NCI-H524 treated with DMSO at 0.1 percent for 48 hours (cell line): ENCODE data around the gene LMOD1.
"Not testable (repeated sequence)": the region's sequence is repeated elsewhere in the genome, so short reads cannot be mapped to it uniquely, and the experiment has no call there.

Experiments used
- DNase-seq: peaks from one replicate; lab custom pipeline; 2025; lab: John Stamatoyannopoulos, UW

LMOD1 gene

GRCh38 chr1:201945863-201946223 is 505 bp downstream of the LMOD1 start:
- DNase-seq = no peak

DNA sequence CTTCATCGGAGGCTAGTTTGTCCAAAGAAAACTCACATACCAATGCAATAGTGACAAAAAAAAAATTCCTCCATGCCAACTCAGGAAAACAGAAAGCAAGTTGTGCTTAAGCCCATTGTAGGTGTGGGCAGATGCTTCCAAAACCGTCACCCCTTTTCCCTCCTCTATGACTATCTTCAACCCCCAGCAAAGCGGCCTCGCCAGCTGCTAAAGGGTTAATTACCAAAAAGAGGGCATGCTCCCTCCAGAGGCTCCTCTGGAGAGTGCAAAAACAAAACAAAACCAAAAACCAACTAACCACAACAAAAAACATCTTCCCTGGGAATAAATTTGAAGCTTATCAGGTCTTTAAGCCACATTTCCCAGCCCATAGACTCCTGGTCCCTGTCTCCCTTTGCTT is 1.2 kb downstream of the LMOD1 start:
- no peak for DNase-seq

DNA sequence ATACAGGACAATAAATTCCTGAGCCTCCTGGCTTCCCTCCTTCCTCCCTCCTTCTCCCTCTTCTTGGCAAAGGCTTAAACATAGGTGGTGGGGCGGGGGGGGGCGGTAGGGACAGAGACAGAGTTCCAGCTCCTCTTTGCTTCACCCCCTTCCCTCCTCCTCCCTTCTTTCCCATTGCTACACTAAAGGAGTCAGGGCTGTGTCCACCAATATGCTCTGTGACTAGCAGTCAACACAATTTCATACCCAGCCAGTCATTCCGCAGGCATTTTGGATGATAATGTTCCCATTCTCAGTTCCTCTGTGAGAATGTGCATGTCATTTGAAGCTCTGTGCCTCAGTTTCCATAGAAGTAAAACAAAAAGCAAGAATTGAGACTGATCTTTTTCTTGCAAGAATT is 1.7 kb downstream of the LMOD1 start:
- DNase-seq = no peak

- no peak for DNase-seq
These were observed 2.3 kb downstream of the LMOD1 start for GRCh38 chr1:201944002-201944401.

- no peak for DNase-seq
These were observed 4.2 kb downstream of the LMOD1 start for GRCh38 chr1:201942129-201942495.

GRCh38 chr1:201941420-201942128 is 4.8 kb downstream of the LMOD1 start:
- no peak for DNase-seq

DNA sequence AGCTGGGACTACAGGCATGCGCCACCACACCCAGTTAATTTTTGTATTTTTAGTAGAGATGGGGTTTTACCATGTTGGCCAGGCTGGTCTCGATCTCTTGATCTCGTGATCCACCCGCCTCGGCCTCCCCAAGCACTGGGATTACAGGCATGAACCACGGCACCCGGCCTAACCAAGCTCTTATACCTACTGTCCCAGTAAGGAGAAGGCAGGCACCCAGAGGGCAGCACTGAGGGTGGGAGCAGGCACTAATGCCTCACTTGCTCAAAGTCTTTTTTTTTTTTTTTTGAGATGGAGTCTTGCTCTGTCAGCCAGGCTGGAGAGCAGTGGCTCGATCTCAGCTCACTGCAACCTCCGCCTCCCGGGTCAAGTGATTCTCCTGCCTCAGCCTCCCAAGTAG is 6.0 kb downstream of the LMOD1 start:
- not testable (repeated sequence) for DNase-seq

- no peak for DNase-seq
These were observed 6.8 kb downstream of the LMOD1 start for GRCh38 chr1:201939574-201939973.

GRCh38 chr1:201939148-201939547 is 7.2 kb downstream of the LMOD1 start:
- DNase-seq = peak; percentile 12

DNA sequence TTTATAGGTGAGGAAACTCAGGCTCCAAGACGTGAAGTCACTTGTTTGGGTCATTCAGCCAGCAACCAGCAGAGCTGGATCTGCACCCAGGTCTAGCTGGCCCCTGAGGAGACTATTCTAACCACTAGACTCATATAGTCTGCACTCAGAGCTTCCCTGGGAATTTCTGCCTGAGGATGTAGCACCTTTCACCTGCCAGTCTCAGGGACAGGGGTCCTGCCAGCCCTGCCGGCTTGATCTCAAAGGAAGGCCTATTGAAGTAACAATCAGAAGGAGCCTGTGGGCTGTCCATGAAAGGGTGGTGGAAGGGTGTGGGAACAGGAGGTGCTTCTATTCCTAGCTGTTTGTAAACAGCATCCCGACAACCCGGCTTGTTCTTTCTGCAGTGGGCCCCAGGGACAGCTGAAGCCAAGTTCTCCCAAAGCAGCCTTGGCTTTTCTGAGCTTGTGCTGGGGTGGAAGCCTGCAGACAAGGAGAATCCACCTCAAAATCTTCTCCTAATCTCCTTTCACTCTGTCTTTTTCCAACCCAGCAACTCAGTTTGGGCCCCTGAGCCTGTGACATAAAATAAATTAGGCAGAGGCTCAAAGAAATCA is 7.8 kb downstream of the LMOD1 start:
- no peak for DNase-seq

- no peak for DNase-seq
These were observed 8.6 kb downstream of the LMOD1 start for GRCh38 chr1:201937624-201938213.

DNA sequence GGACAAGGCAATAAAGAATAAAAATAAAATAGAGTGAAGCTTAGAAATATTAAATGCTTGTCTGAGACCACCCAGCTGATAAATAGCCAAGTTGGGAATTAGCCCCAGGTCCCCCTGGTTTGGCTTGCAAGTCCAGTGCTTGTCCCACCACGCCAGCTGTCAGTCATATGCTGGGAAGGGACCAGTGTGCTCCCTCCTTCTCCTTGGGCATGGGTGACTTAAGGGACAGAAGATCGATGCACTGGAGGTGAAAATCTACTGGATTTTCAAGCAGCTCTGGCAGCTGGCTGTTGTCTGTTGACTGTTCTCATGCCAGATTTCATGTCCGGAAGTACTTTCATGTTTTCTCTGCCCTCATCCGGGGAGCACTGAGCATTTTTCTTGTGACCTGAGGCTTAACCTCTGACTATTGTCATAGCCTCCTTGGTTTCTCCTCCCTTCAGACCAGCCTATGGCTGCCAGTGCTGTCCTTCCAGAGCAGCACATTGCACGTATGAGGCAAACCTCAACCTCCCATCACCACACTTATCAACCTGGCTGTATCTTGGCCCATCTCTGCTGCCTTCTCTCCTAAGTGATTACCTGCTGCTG is 12.4 kb downstream of the LMOD1 start:
- DNase-seq = no peak

DNA sequence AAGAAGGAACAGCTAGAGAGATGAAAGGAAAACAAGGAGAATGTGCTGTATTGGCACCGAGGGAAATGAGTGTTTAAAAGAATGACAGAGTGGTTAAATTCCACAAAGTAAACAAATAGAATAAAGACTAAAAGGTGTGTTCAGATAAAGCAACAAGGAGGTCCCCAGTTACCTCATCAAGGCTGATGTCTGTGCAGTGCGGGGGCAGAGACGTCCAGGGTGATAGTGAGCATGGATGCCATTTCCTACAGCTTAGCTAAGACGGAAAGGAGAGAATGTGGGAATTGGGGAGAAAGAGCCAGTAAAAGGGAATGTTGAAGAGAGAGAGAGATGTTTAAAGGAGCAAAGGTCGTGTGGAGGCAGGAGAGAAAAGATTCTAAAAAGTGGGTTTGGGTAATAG is 15.5 kb downstream of the LMOD1 start:
- DNase-seq = no peak

GRCh38 chr1:201930137-201930536 is 16.2 kb downstream of the LMOD1 start:
- DNase-seq = no peak

DNA sequence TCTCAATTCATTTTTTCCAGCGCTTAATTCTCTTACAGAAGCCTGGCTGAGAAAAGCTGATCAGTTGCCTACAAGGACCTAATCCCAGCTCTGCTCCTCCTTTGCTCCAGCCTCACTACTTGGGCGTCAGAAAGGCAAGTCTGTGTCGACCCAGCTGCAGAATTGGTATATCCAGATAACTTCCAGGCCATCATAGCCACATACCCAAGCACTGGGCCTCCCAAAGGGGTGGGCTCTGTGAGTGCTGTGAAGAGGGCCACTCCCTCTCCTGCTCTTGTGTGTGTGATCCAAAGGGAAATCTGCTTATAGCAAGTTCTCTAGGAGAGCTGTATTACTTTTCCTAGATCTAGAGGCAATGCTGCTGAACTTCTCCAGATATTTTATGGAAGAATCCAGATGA is 18.1 kb downstream of the LMOD1 start:
- no peak for DNase-seq

- DNase-seq = peak; percentile 90
These were observed 20.2 kb downstream of the LMOD1 start for GRCh38 chr1:201925981-201926645.

GRCh38 chr1:201925301-201925567 is 21.1 kb downstream of the LMOD1 start:
- DNase-seq = peak; percentile 77

- DNase-seq = no peak
These were observed 24.3 kb downstream of the LMOD1 start for GRCh38 chr1:201921952-201922558.

DNA sequence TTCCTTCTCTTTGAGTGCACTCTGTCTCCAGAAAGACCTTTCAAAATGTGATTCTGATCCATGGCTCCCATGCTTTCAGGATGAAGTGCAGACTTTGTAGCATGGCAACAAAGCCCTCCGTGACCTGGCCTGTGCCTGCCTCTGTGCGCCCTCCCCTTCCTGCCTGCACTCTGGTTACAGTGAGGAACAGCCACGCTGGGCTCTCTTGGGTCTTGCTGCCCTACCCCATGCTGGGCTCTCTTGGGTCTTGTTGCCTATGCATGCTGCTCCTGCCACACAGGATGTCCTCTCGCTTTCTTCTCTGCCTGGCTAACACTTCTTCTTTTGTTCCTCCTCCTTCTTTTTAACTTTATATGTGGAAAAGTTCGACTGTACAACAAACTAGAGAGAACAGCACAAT is 28.0 kb downstream of the LMOD1 start:
- no peak for DNase-seq

DNA sequence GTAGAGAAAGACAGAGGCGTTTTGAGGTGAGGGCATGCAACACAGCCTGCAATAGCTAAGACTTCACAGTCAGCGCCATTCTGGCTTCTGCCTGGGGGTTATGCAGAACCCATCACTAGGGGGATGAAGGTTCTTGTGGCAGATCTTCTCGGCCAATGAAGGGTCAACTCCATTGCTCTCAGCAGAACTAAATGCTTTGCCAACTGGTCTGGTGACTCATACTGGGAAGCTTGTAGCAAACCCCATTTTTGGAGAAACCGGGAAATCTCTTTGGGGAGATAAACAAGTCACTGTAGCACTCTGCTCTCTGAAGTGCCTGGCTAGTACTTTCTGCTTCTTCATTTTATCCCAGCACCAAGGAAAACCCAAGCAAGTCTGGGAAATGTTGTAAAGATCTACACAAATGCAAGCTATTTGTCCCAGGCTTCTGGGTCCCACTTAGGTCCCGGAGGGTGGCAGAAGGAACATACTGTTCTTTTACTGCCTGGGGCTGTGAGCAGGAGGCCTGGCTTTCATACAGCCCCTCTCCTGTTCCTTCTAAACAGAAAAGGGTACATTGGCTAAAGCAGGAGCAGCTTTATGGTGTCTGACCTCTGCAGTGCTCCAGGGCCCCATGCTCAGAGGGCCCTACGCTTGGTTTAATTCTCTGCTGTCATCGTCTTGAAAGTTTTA is 28.9 kb downstream of the LMOD1 start:
- DNase-seq = no peak

DNA sequence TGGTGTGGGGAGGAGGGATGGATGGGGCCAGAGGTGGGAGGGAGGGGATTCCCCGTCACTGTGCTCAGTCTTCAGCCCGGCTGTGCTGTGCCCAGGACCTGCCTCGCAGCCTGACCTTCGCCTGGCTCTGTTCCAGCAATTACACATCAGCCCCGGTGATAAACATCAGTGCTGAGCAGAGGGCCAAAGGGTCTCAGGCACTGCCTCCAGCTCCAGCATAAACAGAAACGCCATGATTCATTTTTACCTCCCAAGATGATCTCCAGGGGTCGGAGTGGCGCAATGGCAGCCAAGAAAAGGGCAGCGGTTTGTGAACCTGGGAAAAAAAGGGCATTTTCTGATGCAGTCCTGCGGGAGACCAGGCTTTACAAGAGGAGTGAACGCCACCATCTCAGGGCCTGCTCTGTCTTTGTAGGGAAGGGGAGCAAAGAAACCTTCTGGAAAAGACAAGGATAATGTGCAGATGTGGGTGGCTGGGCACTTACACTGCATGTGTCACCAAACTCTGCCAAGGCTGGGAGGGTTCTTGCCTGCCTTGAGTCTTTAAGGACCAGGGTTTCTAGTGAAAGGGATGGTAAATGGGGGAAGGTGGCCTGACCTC is 29.6 kb downstream of the LMOD1 start:
- no peak for DNase-seq
